Ishikawa (cell line): ENCODE results near the gene MESP1.

Source experiments
- CREB1 ChIP-seq: IDR thresholded peaks from 2 replicates; pipeline ENCODE4 v1.6.1; 2012; ENCODE audit warnings: low read depth
- EGR1 ChIP-seq: IDR thresholded peaks from 2 replicates; pipeline ENCODE4 v1.6.1; 2012
- FOXM1 ChIP-seq: IDR thresholded peaks from 2 replicates; pipeline ENCODE4 v1.6.1; 2012; ENCODE audit warnings: low read depth, borderline replicate concordance
- NFIC ChIP-seq: IDR thresholded peaks from 2 replicates; pipeline ENCODE4 v1.6.1; 2012
- TAF1 ChIP-seq: IDR thresholded peaks from 2 replicates; pipeline ENCODE4 v1.6.1; 2012; ENCODE audit warnings: low read depth, mild to moderate bottlenecking
- TCF12 ChIP-seq: IDR thresholded peaks from 2 replicates; pipeline ENCODE4 v1.6.1; 2012; ENCODE audit warnings: low read depth
- TEAD4 ChIP-seq: IDR thresholded peaks from 2 replicates; pipeline ENCODE4 v1.6.1; 2012
- YY1 ChIP-seq: IDR thresholded peaks from 2 replicates; pipeline ENCODE4 v1.6.1; 2012; ENCODE audit warnings: low read depth
- ZBTB7A ChIP-seq: IDR thresholded peaks from 2 replicates; pipeline ENCODE4 v1.6.1; 2012; ENCODE audit warnings: low read depth
- TF ChIP-seq, protein P1 (sequence below): IDR thresholded peaks from 2 replicates; pipeline ENCODE4 v1.6.1; 2012; ENCODE audit warnings: low read depth, mild to moderate bottlenecking
- TF ChIP-seq, protein P2 (sequence below): IDR thresholded peaks from 2 replicates; pipeline ENCODE4 v1.6.1; 2012
- TF ChIP-seq, protein P3 (sequence below): IDR thresholded peaks from 2 replicates; pipeline ENCODE4 v1.6.1; 2012

Gene MESP1

GRCh38 chr15:89714775-89715174 lies 36.3 kb downstream of the MESP1 start:
- TF ChIP-seq EGR1 (no peak), NFIC (no peak)

DNA sequence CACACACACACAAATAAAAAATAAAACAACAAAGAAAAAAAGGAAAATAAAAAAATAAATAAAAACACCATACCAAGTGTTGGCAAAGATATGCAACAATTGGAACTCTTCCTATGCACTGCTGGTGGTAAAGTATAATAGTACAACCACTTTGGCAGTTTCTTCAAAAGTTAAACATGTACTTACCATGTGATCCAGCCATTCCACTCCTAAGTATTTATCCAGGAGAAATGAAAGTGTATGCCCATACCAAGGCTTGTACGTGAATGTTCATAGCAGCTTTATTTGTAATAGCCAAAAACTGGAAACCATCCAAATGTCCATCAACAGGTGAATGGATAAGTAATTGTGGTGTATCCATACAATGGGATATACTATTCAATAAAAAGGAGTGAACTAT lies 43.5 kb downstream of the MESP1 start:
- no peak for TF ChIP-seq EGR1

GRCh38 chr15:89704411-89704810 lies 46.6 kb downstream of the MESP1 start:
- TF ChIP-seq, protein P1, sequence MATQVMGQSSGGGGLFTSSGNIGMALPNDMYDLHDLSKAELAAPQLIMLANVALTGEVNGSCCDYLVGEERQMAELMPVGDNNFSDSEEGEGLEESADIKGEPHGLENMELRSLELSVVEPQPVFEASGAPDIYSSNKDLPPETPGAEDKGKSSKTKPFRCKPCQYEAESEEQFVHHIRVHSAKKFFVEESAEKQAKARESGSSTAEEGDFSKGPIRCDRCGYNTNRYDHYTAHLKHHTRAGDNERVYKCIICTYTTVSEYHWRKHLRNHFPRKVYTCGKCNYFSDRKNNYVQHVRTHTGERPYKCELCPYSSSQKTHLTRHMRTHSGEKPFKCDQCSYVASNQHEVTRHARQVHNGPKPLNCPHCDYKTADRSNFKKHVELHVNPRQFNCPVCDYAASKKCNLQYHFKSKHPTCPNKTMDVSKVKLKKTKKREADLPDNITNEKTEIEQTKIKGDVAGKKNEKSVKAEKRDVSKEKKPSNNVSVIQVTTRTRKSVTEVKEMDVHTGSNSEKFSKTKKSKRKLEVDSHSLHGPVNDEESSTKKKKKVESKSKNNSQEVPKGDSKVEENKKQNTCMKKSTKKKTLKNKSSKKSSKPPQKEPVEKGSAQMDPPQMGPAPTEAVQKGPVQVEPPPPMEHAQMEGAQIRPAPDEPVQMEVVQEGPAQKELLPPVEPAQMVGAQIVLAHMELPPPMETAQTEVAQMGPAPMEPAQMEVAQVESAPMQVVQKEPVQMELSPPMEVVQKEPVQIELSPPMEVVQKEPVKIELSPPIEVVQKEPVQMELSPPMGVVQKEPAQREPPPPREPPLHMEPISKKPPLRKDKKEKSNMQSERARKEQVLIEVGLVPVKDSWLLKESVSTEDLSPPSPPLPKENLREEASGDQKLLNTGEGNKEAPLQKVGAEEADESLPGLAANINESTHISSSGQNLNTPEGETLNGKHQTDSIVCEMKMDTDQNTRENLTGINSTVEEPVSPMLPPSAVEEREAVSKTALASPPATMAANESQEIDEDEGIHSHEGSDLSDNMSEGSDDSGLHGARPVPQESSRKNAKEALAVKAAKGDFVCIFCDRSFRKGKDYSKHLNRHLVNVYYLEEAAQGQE: no peak
- TF ChIP-seq YY1 (no peak), EGR1 (no peak), NFIC (no peak), TAF1 (no peak), ZBTB7A (no peak), FOXM1 (no peak), TEAD4 (no peak), CREB1 (no peak), TCF12 (no peak)
- TF ChIP-seq, protein P2, sequence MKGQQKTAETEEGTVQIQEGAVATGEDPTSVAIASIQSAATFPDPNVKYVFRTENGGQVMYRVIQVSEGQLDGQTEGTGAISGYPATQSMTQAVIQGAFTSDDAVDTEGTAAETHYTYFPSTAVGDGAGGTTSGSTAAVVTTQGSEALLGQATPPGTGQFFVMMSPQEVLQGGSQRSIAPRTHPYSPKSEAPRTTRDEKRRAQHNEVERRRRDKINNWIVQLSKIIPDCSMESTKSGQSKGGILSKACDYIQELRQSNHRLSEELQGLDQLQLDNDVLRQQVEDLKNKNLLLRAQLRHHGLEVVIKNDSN: no peak
- TF ChIP-seq, protein P3, sequence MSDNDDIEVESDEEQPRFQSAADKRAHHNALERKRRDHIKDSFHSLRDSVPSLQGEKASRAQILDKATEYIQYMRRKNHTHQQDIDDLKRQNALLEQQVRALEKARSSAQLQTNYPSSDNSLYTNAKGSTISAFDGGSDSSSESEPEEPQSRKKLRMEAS: no peak
